Sigmoid colon (tissue), 4 donors: ENCODE measurements around the gene AHNAK.

Source experiments
- CTCF ChIP-seq, 4 experiments: fragments of 450-650 bp in 3 of 4; fragments of 200-600 bp in 1 of 4; IDR thresholded peaks; one replicate each; pipeline ENCODE4 v1.5.1; 2016 to 2019; ENCODE audit warnings: antibody characterized with exemption in 4 of 4, mild to moderate bottlenecking in 3 of 4, moderate library complexity in 2 of 4
- EP300 ChIP-seq, 4 donors: sonication (generic); formaldehyde crosslinking; IDR thresholded peaks; one replicate each; pipeline ENCODE4 v1.6.1; 2017; ENCODE audit warnings: antibody characterized with exemption in 4 of 4
- POLR2A ChIP-seq, 2 donors: fragments of 450-650 bp; IDR thresholded peaks; one replicate each; pipeline ENCODE4 v1.6.1; 2016; ENCODE audit warnings: antibody characterized with exemption in 2 of 2, mild to moderate bottlenecking in 2 of 2, moderate library complexity in 2 of 2

- TF ChIP-seq CTCF (IDR thresholded peaks at IDR 0.05) (no peak), POLR2A (IDR thresholded peaks at IDR 0.05) (peak; percentile 92 to 93), EP300 (IDR thresholded peaks at IDR 0.05) (peak in 1 of 4 donors; percentile 60)
These were observed 27.2 kb upstream of the AHNAK start, which contains the start of gene EEF1G for GRCh38 chr11:62573592-62574362.
